Subcutaneous abdominal adipose tissue (tissue), 5 donors: ENCODE results near the gene BMP7.

Experiments
- H3K27ac ChIP-seq: one replicate; pipeline ENCODE4 v1.7.0; 2013; ENCODE audit warnings: low read depth, mild to moderate bottlenecking, inconsistent platforms, low read length, moderate library complexity
- H3K27me3 ChIP-seq, 5 donors: one replicate each; pipeline ENCODE4 v1.7.0; 2013; ENCODE audit warnings: low read length in 5 of 5, inconsistent platforms in 1 of 5; ENCODE audit not compliant: control insufficient read depth in 5 of 5, insufficient read depth in 4 of 5
- H3K36me3 ChIP-seq, 5 donors: one replicate each; pipeline ENCODE4 v1.7.0; 2013; ENCODE audit warnings: low read length in 5 of 5; ENCODE audit not compliant: control insufficient read depth in 5 of 5, insufficient read depth in 5 of 5
- H3K4me1 ChIP-seq, 5 donors: one replicate each; pipeline ENCODE4 v1.7.0; 2013; ENCODE audit warnings: low read length in 5 of 5, mild to moderate bottlenecking in 3 of 5, moderate library complexity in 1 of 5; ENCODE audit not compliant: control insufficient read depth in 5 of 5, insufficient read depth in 5 of 5
- H3K4me3 ChIP-seq, 5 donors: one replicate each; pipeline ENCODE4 v1.7.0; 2013; ENCODE audit warnings: low read length in 5 of 5, low read depth in 1 of 5
- H3K9ac ChIP-seq, 5 donors: one replicate each; pipeline ENCODE4 v1.7.0; 2013; ENCODE audit warnings: low read length in 5 of 5, mild to moderate bottlenecking in 4 of 5, moderate library complexity in 3 of 5
- H3K9me3 ChIP-seq, 5 donors: one replicate each; pipeline ENCODE4 v1.7.0; 2013; ENCODE audit warnings: low read length in 5 of 5; ENCODE audit not compliant: control insufficient read depth in 5 of 5
- donor health status: healthy.
- donor health status: healthy.
- donor health status: healthy.
- donor health status: healthy.
- donor health status: healthy.

BMP7 gene

GRCh38 chr20:57215426-57215825 is 51.0 kb downstream of the BMP7 start:
- Histone ChIP-seq H3K4me3 (no peak overlapping the region), H3K27me3 (peaks cover 0 to 26% (median 10%) of the 10 kb centered on the region in 5 donors), H3K36me3 (no peaks in the 10 kb centered on the region), H3K9me3 (no peaks in the 10 kb centered on the region), H3K9ac (no peak overlapping the region), H3K4me1 (peaks cover 0 to 13% (median 8%) of the 10 kb centered on the region in 5 donors), H3K27ac (no peak overlapping the region)

DNA sequence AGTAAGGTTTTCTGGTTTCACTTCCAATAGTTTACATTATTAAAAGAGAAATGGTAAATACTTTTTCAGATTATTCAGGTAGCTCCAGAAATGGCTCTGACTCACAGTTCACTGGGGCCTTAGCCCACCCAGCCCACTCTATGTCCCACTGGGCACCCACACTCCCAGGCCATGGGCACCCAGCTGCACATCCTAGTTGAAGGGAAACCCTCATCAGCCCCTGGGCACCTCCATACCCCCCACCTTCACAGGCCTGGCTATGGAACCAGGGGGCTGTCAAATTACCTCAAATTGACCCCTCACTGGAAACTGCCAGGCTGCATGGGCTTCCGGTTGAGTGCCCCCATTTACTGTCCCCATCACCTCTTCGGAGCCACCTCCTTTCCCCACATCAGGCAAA is 51.5 kb downstream of the BMP7 start:
- Histone ChIP-seq H3K27ac (no peak overlapping the region), H3K27me3 (peaks cover 0 to 24% (median 10%) of the 10 kb centered on the region in 5 donors)

DNA sequence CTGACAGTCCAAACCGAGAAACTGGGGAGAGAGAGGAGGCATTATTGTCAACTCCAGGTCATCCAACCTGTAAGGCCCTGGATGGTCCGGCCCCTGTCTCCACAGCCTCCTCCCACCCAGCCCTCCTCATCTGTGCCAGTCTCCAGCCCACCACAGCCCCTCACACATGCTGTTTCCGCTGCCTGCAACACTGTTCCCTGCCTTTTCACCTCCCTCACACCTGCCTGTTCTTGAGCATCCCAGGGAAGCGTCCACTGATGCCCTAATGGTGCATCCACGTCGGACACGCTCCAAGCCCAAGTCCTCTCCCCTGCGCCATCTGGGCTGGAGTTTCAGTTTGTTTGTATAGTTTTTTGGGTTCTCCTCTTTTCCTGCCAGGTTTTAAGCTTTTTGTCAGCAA is 52.0 kb downstream of the BMP7 start:
- no peak overlapping the region for H3K9ac ChIP-seq
- H3K36me3 ChIP-seq, result no peaks in the 10 kb centered on the region
- H3K4me1 ChIP-seq, result peaks cover 0 to 13% (median 8%) of the 10 kb centered on the region in 5 donors

More for the DNA sequence above, 51.5 kb downstream of the BMP7 start:
- no peak overlapping the region for H3K4me3 ChIP-seq
- peaks cover 0 to 13% (median 8%) of the 10 kb centered on the region in 5 donors for H3K4me1 ChIP-seq
- no peak overlapping the region for H3K9ac ChIP-seq
- H3K36me3 ChIP-seq, result no peaks in the 10 kb centered on the region
- no peaks in the 10 kb centered on the region for H3K9me3 ChIP-seq

GRCh38 chr20:57213924-57214323 is 52.5 kb downstream of the BMP7 start:
- Histone ChIP-seq H3K9me3 (no peaks in the 10 kb centered on the region), H3K27ac (no peak overlapping the region), H3K27me3 (peaks cover 0 to 16% (median 10%) of the 10 kb centered on the region in 5 donors), H3K9ac (no peak overlapping the region), H3K4me3 (no peak overlapping the region), H3K36me3 (no peaks in the 10 kb centered on the region), H3K4me1 (peaks cover 0 to 13% (median 8%) of the 10 kb centered on the region in 5 donors)

More for the DNA sequence above, 52.0 kb downstream of the BMP7 start:
- Histone ChIP-seq H3K27ac (no peak overlapping the region), H3K4me3 (no peak overlapping the region), H3K27me3 (peaks cover 0 to 19% (median 10%) of the 10 kb centered on the region in 5 donors), H3K9me3 (no peaks in the 10 kb centered on the region)

- Histone ChIP-seq H3K9ac (no peak overlapping the region), H3K27ac (no peak overlapping the region), H3K9me3 (no peaks in the 10 kb centered on the region), H3K4me1 (peaks cover 0 to 13% (median 8%) of the 10 kb centered on the region in 5 donors), H3K27me3 (peaks cover 0 to 16% (median 10%) of the 10 kb centered on the region in 5 donors), H3K36me3 (no peaks in the 10 kb centered on the region), H3K4me3 (no peak overlapping the region)
These were observed 53.1 kb downstream of the BMP7 start for GRCh38 chr20:57213291-57213690.

DNA sequence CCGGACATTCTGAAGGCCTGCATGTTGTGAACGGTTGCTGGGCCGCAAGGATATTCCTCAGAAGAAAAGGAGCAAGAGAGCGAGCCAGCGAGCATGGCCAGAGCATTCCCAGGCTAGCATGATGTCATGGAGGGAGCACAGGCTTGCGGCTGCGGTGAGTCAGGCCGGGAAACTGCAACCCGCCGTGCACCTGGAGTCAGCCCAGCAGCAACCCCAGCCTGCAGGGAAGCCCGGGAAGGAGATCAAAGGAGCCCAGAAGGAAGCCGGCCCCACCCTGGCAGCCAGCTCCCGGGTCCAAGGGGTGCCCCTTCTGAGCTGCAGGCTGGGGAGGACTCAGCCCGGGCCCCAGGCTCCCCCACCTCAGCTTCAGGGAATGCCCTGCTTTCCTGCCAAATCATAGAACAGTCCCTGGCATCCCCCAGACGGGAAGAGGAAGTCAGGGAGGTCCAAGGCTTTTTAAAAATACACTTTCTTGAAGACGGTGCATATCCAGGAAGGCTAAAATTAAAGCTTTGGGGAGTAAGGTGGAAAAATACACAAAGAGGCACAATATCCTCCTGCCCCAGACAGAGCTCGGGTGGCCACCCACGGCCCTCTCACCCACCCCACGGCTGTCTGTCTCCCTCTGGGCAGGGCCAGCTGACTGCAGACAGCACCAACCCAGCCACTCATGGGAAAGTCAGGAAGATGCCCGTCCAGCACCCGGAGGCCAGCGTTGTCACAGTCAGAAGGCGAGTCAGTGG is 53.7 kb downstream of the BMP7 start:
- Histone ChIP-seq H3K4me3 (no peak overlapping the region), H3K27ac (no peak overlapping the region), H3K27me3 (peaks cover 0 to 16% (median 10%) of the 10 kb centered on the region in 5 donors), H3K4me1 (peaks cover 0 to 13% (median 8%) of the 10 kb centered on the region in 5 donors), H3K36me3 (no peaks in the 10 kb centered on the region), H3K9me3 (no peaks in the 10 kb centered on the region), H3K9ac (no peak overlapping the region)

GRCh38 chr20:57211908-57212533 is 54.4 kb downstream of the BMP7 start:
- H3K9ac ChIP-seq, result no peak overlapping the region
- H3K4me1 ChIP-seq, result peaks cover 0 to 13% (median 8%) of the 10 kb centered on the region in 5 donors
- H3K9me3 ChIP-seq, result peaks cover 0 to 5% (median 3%) of the 10 kb centered on the region in 5 donors
- no peaks in the 10 kb centered on the region for H3K36me3 ChIP-seq
- peaks cover 0 to 18% (median 10%) of the 10 kb centered on the region in 5 donors for H3K27me3 ChIP-seq
- no peak overlapping the region for H3K27ac ChIP-seq
- no peak overlapping the region for H3K4me3 ChIP-seq

DNA sequence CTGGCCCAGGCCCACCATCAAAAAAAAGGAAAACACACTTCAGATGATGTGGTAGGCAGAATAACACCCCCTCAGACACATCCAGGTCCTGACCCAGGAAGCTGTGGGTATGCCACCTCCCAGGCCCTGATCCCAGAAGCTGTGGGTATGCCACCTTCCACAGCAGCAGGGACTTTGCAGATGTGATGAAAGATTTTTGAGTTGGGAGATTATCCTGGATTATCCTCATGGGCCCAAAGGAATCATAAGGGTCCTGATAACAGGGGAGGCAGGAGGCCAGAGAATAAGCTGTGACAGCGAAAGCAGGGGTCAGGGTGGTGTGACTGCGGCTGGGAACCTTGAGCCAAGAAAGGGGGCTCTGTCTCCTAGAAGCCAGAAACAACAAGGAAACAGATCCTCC is 55.0 kb downstream of the BMP7 start:
- Histone ChIP-seq H3K27ac (no peak overlapping the region), H3K4me1 (peaks cover 0 to 13% (median 8%) of the 10 kb centered on the region in 5 donors), H3K9me3 (peaks cover 0 to 9% (median 7%) of the 10 kb centered on the region in 5 donors), H3K4me3 (no peak overlapping the region), H3K36me3 (no peaks in the 10 kb centered on the region), H3K9ac (no peak overlapping the region), H3K27me3 (peaks cover 0 to 19% (median 10%) of the 10 kb centered on the region in 5 donors)

DNA sequence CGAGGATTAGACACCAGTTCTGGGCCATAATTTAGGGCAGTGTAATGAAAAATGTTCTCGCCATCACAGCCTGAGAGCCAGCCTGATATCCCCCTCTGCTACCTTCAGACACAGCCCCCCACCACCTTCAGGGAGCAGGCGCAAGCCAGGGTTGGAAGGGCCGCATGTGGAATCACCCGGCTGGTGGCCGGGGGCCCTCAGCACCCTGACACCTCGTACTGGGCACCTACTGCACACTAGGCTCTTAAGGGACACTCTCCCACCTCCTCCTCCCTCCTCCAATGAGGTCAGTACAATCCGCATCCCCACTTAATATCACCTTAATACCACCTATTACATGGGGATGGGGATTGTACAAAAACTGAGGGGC is 55.5 kb downstream of the BMP7 start:
- Histone ChIP-seq H3K27ac (no peak overlapping the region), H3K27me3 (peaks cover 0 to 17% (median 6%) of the 10 kb centered on the region in 5 donors), H3K9ac (no peak overlapping the region), H3K36me3 (no peaks in the 10 kb centered on the region), H3K4me1 (peaks cover 0 to 13% (median 8%) of the 10 kb centered on the region in 5 donors), H3K4me3 (no peak overlapping the region), H3K9me3 (peaks cover 0 to 10% (median 7%) of the 10 kb centered on the region in 5 donors)
